ENCODE data around the gene CDK8.

The CDK8 gene

GRCh38 chr13:26376430-26376829 lies 122.5 kb downstream of the CDK8 start:
- TF ChIP-seq CTCF (conservative IDR thresholded peaks at IDR 0.05; ENCODE audit: control insufficient read depth, insufficient read depth, low read depth, low read length), result no peak
- DNase-seq (ENCODE audit: low read depth), result no peak
- H3K4me3 ChIP-seq (ENCODE audit: control insufficient read depth, low read depth, low read length), result no peak overlapping the region

- H3K4me3 ChIP-seq (ENCODE audit: control insufficient read depth, low read depth, low read length), result no peak overlapping the region
- peak; percentile 28 for DNase-seq (ENCODE audit: low read depth)
- peak; percentile 48 for TF ChIP-seq CTCF (conservative IDR thresholded peaks at IDR 0.05; ENCODE audit: control insufficient read depth, insufficient read depth, low read depth, low read length)
Measured at GRCh38 chr13:26377038-26377437, 123.1 kb downstream of the CDK8 start.

GRCh38 chr13:26378116-26378515 lies 124.2 kb downstream of the CDK8 start:
- no peak overlapping the region for H3K4me3 ChIP-seq (ENCODE audit: control insufficient read depth, low read depth, low read length)
- no peak for DNase-seq (ENCODE audit: low read depth)
- TF ChIP-seq CTCF (conservative IDR thresholded peaks at IDR 0.05; ENCODE audit: control insufficient read depth, insufficient read depth, low read depth, low read length), result no peak

- no peak for TF ChIP-seq CTCF (conservative IDR thresholded peaks at IDR 0.05; ENCODE audit: control insufficient read depth, insufficient read depth, low read depth, low read length)
- no peak for DNase-seq (ENCODE audit: low read depth)
- H3K4me3 ChIP-seq (ENCODE audit: control insufficient read depth, low read depth, low read length), result no peak overlapping the region
Measured at GRCh38 chr13:26379831-26380230, 125.9 kb downstream of the CDK8 start.

- DNase-seq (ENCODE audit: low read depth), result no peak
- no peak overlapping the region for H3K4me3 ChIP-seq (ENCODE audit: control insufficient read depth, low read depth, low read length)
- TF ChIP-seq CTCF (conservative IDR thresholded peaks at IDR 0.05; ENCODE audit: control insufficient read depth, insufficient read depth, low read depth, low read length), result no peak
Measured at GRCh38 chr13:26380930-26381329, 127.0 kb downstream of the CDK8 start.

- no peak for TF ChIP-seq CTCF (conservative IDR thresholded peaks at IDR 0.05; ENCODE audit: control insufficient read depth, insufficient read depth, low read depth, low read length)
- H3K4me3 ChIP-seq (ENCODE audit: control insufficient read depth, low read depth, low read length), result no peak overlapping the region
- DNase-seq (ENCODE audit: low read depth), result no peak
Measured at GRCh38 chr13:26382366-26382765, 128.4 kb downstream of the CDK8 start.

GRCh38 chr13:26382835-26383234 lies 128.9 kb downstream of the CDK8 start:
- no peak for TF ChIP-seq CTCF (conservative IDR thresholded peaks at IDR 0.05; ENCODE audit: control insufficient read depth, insufficient read depth, low read depth, low read length)

More at GRCh38 chr13:26382835-26383234, 128.9 kb downstream of the CDK8 start:
- no peak for DNase-seq (ENCODE audit: low read depth)
- H3K4me3 ChIP-seq (ENCODE audit: control insufficient read depth, low read depth, low read length), result no peak overlapping the region
